ENCODE measurements around the gene TEDC2. TPM values are rescaled to one million over a fixed set of nuclear protein-coding genes. Genes with fewer than 3 reads are reported as not detected.

The TEDC2 gene
- total RNA-seq, 2 donors from 2014 or later, result 2.4 to 24.0 TPM

GRCh38 chr16:2458887-2459646 lies 842 bp upstream of the TEDC2 start:
- H3K9ac ChIP-seq (ENCODE audit: low read depth in 2 of 2, low read length in 2 of 2), result peak overlapping the region; percentile 70 to 76
- H3K27ac ChIP-seq, result no peak overlapping the region
- DNase-seq, result no peak
- no peak for TF ChIP-seq CTCF (IDR thresholded peaks at IDR 0.05)
- H3K4me1 ChIP-seq, result no peaks in the 10 kb centered on the region
- no peaks in the 10 kb centered on the region for H3K9me3 ChIP-seq
- H3K4me3 ChIP-seq, result peak overlapping the region; percentile 45
- no peaks in the 10 kb centered on the region for H3K27me3 ChIP-seq
- H3K36me3 ChIP-seq, result no peaks in the 10 kb centered on the region
- intact Hi-C loops (cut with DNase I), result no loop called here

GRCh38 chr16:2460391-2460713 lies 443 bp downstream of the TEDC2 start:
- intact Hi-C loops (cut with DNase I), result no loop called here
- Histone ChIP-seq H3K27ac (no peak overlapping the region), H3K9me3 (no peaks in the 10 kb centered on the region), H3K9ac (ENCODE audit: low read depth in 2 of 2, low read length in 2 of 2) (peak overlapping the region in 1 of 2 donors; percentile 50), H3K4me3 (peak overlapping the region; percentile 45), H3K36me3 (no peaks in the 10 kb centered on the region), H3K27me3 (no peaks in the 10 kb centered on the region), H3K4me1 (no peaks in the 10 kb centered on the region)
- no peak for DNase-seq
- TF ChIP-seq CTCF (IDR thresholded peaks at IDR 0.05), result no peak

- Histone ChIP-seq H3K9me3 (no peaks in the 10 kb centered on the region), H3K9ac (ENCODE audit: low read depth in 2 of 2, low read length in 2 of 2) (no peak overlapping the region), H3K27me3 (no peaks in the 10 kb centered on the region), H3K36me3 (no peaks in the 10 kb centered on the region), H3K4me1 (no peaks in the 10 kb centered on the region), H3K4me3 (no peak overlapping the region), H3K27ac (no peak overlapping the region)
- no peak for TF ChIP-seq CTCF (IDR thresholded peaks at IDR 0.05)
- no peak for DNase-seq
- intact Hi-C loops (cut with DNase I), result no loop called here
Observed at GRCh38 chr16:2460916-2461315, 1.0 kb downstream of the TEDC2 start.

- Histone ChIP-seq H3K9me3 (no peaks in the 10 kb centered on the region), H3K4me3 (no peak overlapping the region), H3K4me1 (no peaks in the 10 kb centered on the region), H3K27me3 (peaks cover 1% of the 10 kb centered on the region), H3K27ac (no peak overlapping the region), H3K36me3 (no peaks in the 10 kb centered on the region), H3K9ac (ENCODE audit: low read depth in 2 of 2, low read length in 2 of 2) (no peak overlapping the region)
- intact Hi-C loops (cut with DNase I), result no loop called here
- DNase-seq, result no peak
- no peak for TF ChIP-seq CTCF (IDR thresholded peaks at IDR 0.05)
Observed at GRCh38 chr16:2462031-2462866, 2.3 kb downstream of the TEDC2 start.

GRCh38 chr16:2464333-2464732 lies 4.4 kb downstream of the TEDC2 start:
- TF ChIP-seq CTCF (IDR thresholded peaks at IDR 0.05), result no peak
- H3K9ac ChIP-seq (ENCODE audit: low read depth in 2 of 2, low read length in 2 of 2), result no peak overlapping the region
- no peak for DNase-seq
- no peaks in the 10 kb centered on the region for H3K9me3 ChIP-seq
- no peak overlapping the region for H3K27ac ChIP-seq
- no peaks in the 10 kb centered on the region for H3K4me1 ChIP-seq
- no peaks in the 10 kb centered on the region for H3K36me3 ChIP-seq
- H3K4me3 ChIP-seq, result no peak overlapping the region
- H3K27me3 ChIP-seq, result peaks cover 19% of the 10 kb centered on the region
- intact Hi-C loops (cut with DNase I), result no loop called here

Measured in colonic mucosa (tissue), 4 donors.